PC-3 (cell line): ENCODE results near the gene ATAD3B. TPM values are rescaled to one million over a fixed set of nuclear protein-coding genes. Genes with fewer than 3 reads are reported as not detected.

Experiments used
- ATAC-seq: fragments of 200-7000 bp; cut with Tn5 transposase; 2 replicates; pipeline ENCODE4 v1.9.1; 2020; ENCODE audit warnings: mild to moderate bottlenecking, moderate library complexity
- BruUV-seq: library from RNA; stranded (reverse); fragments of 400-500 nt; replicated peaks from 2 replicates; lab custom pipeline; 2021; lab: Mats Ljungman, UMichigan
- CTCF ChIA-PET: fragments of 300-600 bp; sonication (Branson Sonifier 250); formaldehyde crosslinking; loops from one replicate; lab custom pipeline; 2022; ENCODE audit warnings: antibody characterized with exemption; lab: Charles Lee
- POLR2A ChIA-PET: fragments of 300-600 bp; sonication (Branson Sonifier 250); formaldehyde crosslinking; loops from one replicate; lab custom pipeline; 2022; ENCODE audit warnings: antibody characterized with exemption; ENCODE audit not compliant: unreplicated experiment; lab: Charles Lee
- DNase-seq: peaks from one replicate; pipeline ENCODE4 v3.0.0-alpha.2; 2015
- H2AFZ ChIP-seq: fragments of 300-600 bp; sonication (generic); 2 replicates; pipeline ENCODE4 v1.6.0; 2016; ENCODE audit warnings: antibody characterized with exemption, low read length
- H3F3A ChIP-seq: fragments of 300-600 bp; sonication (generic); one replicate; pipeline ENCODE4 v1.6.0; 2017; ENCODE audit warnings: antibody characterized with exemption, low read length, control low read depth, mild to moderate bottlenecking; ENCODE audit not compliant: unreplicated experiment
- H3K27ac ChIP-seq: fragments of 300-600 bp; sonication (generic); 2 replicates; pipeline ENCODE4 v1.5.1; 2016; ENCODE audit warnings: mild to moderate bottlenecking, low read length
- H3K27me3 ChIP-seq: fragments of 300-600 bp; sonication (generic); 2 replicates; pipeline ENCODE4 v1.6.1; 2016; ENCODE audit warnings: low read length, mixed read lengths
- H3K36me3 ChIP-seq: fragments of 300-600 bp; sonication (generic); 2 replicates; pipeline ENCODE4 v1.6.1; 2016; ENCODE audit warnings: low read depth, mixed run types, low read length, mixed read lengths
- H3K4me1 ChIP-seq: fragments of 300-600 bp; sonication (generic); 2 replicates; pipeline ENCODE4 v1.5.1; 2016; ENCODE audit warnings: low read length; ENCODE audit not compliant: insufficient read depth
- H3K4me2 ChIP-seq: fragments of 300-600 bp; sonication (generic); 2 replicates; pipeline ENCODE4 v1.6.0; 2016; ENCODE audit warnings: low read length
- H3K4me3 ChIP-seq: fragments of 300-600 bp; sonication (generic); 2 replicates; pipeline ENCODE4 v1.5.1; 2016; ENCODE audit warnings: mild to moderate bottlenecking, low read length, mixed read lengths
- H3K79me2 ChIP-seq: fragments of 300-600 bp; sonication (generic); 2 replicates; pipeline ENCODE4 v1.6.1; 2017; ENCODE audit warnings: low read length, mixed read lengths
- H3K9ac ChIP-seq: fragments of 300-600 bp; sonication (generic); 2 replicates; pipeline ENCODE4 v1.6.0; 2016; ENCODE audit warnings: mild to moderate bottlenecking, low read length
- H3K9me2 ChIP-seq: fragments of 300-600 bp; sonication (generic); replicated peaks from 2 replicates; pipeline ENCODE4 v1.6.1; 2016; ENCODE audit warnings: mixed run types, low read length, mixed read lengths
- H3K9me3 ChIP-seq: fragments of 300-600 bp; sonication (generic); 2 replicates; pipeline ENCODE4 v1.6.1; 2016; ENCODE audit warnings: low read length, mixed read lengths
- H4K20me1 ChIP-seq: fragments of 300-600 bp; sonication (generic); 2 replicates; pipeline ENCODE4 v1.6.1; 2016; ENCODE audit warnings: low read length, mixed read lengths
- EZH2 ChIP-seq: fragments of 300-600 bp; sonication (generic); IDR thresholded peaks from one replicate; pipeline ENCODE4 v1.6.1; 2017; ENCODE audit warnings: antibody characterized with exemption, mild to moderate bottlenecking, low read length; ENCODE audit not compliant: unreplicated experiment
- EZH2phosphoT487 ChIP-seq: fragments of 300-600 bp; sonication (generic); IDR thresholded peaks from 2 replicates; pipeline ENCODE4 v1.6.1; 2018; ENCODE audit warnings: mild to moderate bottlenecking, antibody characterized with exemption, low read length, borderline replicate concordance
- intact Hi-C: fragments of 100-400 bp; cut with micrococcal nuclease; formaldehyde crosslinking; loops from 2 replicates; pipeline ENCODE4 v1.9.0; 2023
- total RNA-seq: library from RNA; depleted of rRNA; stranded (reverse); fragments of >200 nt; gene quantifications from 2 replicates; pipeline ENCODE4 v1.2.3, GENCODE V29; 2014
- TF ChIP-seq, protein P1 (sequence below): fragments of 300-600 bp; sonication (generic); conservative IDR thresholded peaks from 2 replicates; pipeline ENCODE4 v1.5.1; 2017; ENCODE audit warnings: antibody characterized with exemption, low read depth, mild to moderate bottlenecking, low read length

Gene ATAD3B
- total RNA-seq, 1 experiment from 2014 or later, result 140 TPM

GRCh38 chr1:1542766-1543705 is 71.5 kb downstream of the ATAD3B start:
- Histone ChIP-seq H3K4me1 (no peaks in the 10 kb centered on the region), H3K4me2 (no peak overlapping the region), H3F3A (no peaks in the 10 kb centered on the region), H3K27me3 (no peaks in the 10 kb centered on the region), H3K27ac (no peak overlapping the region), H2AFZ (no peak overlapping the region), H3K36me3 (peaks cover 27% of the 10 kb centered on the region; the same call in 1 of the 2 replicates), H3K9me2 (no peaks in the 10 kb centered on the region), H3K9ac (no peak overlapping the region), H4K20me1 (no peaks in the 10 kb centered on the region), H3K4me3 (no peak overlapping the region), H3K9me3 (no peaks in the 10 kb centered on the region), H3K79me2 (no peaks in the 10 kb centered on the region)
- no TSS peak for BruUV-seq
- intact Hi-C loops, result no loop called here
- ChIA-PET CTCF (no interaction called here), POLR2A (no interaction called here)
- DNase-seq (no peak), ATAC-seq (no peak)
- no peak for TF ChIP-seq EZH2
- no peak for TF ChIP-seq EZH2phosphoT487
- TF ChIP-seq, protein P1, sequence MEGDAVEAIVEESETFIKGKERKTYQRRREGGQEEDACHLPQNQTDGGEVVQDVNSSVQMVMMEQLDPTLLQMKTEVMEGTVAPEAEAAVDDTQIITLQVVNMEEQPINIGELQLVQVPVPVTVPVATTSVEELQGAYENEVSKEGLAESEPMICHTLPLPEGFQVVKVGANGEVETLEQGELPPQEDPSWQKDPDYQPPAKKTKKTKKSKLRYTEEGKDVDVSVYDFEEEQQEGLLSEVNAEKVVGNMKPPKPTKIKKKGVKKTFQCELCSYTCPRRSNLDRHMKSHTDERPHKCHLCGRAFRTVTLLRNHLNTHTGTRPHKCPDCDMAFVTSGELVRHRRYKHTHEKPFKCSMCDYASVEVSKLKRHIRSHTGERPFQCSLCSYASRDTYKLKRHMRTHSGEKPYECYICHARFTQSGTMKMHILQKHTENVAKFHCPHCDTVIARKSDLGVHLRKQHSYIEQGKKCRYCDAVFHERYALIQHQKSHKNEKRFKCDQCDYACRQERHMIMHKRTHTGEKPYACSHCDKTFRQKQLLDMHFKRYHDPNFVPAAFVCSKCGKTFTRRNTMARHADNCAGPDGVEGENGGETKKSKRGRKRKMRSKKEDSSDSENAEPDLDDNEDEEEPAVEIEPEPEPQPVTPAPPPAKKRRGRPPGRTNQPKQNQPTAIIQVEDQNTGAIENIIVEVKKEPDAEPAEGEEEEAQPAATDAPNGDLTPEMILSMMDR, result no peak

- H3F3A ChIP-seq, result no peaks in the 10 kb centered on the region
- no peaks in the 10 kb centered on the region for H3K9me2 ChIP-seq
- ATAC-seq (no peak), DNase-seq (no peak)
- H3K9me3 ChIP-seq, result no peaks in the 10 kb centered on the region
- TF ChIP-seq, protein P1, result no peak
- TF ChIP-seq EZH2 (no peak), EZH2phosphoT487 (no peak)
- H4K20me1 ChIP-seq, result no peaks in the 10 kb centered on the region
- CTCF ChIA-PET, result no interaction called here
- no TSS peak for BruUV-seq
- H3K79me2 ChIP-seq, result peaks cover 2% of the 10 kb centered on the region; the same call in 1 of the 2 replicates
- no peaks in the 10 kb centered on the region for H3K27me3 ChIP-seq
- no peaks in the 10 kb centered on the region for H3K4me1 ChIP-seq
- intact Hi-C loops, result no loop called here
- H3K4me2 ChIP-seq, result no peak overlapping the region
- H3K27ac ChIP-seq, result no peak overlapping the region
- no peak overlapping the region for H2AFZ ChIP-seq
- H3K36me3 ChIP-seq, result peaks cover 29% of the 10 kb centered on the region; the same call in 1 of the 2 replicates
- POLR2A ChIA-PET, result no interaction called here
- no peak overlapping the region for H3K4me3 ChIP-seq
- no peak overlapping the region for H3K9ac ChIP-seq
These were observed 72.1 kb downstream of the ATAD3B start for GRCh38 chr1:1543706-1544099.

DNA sequence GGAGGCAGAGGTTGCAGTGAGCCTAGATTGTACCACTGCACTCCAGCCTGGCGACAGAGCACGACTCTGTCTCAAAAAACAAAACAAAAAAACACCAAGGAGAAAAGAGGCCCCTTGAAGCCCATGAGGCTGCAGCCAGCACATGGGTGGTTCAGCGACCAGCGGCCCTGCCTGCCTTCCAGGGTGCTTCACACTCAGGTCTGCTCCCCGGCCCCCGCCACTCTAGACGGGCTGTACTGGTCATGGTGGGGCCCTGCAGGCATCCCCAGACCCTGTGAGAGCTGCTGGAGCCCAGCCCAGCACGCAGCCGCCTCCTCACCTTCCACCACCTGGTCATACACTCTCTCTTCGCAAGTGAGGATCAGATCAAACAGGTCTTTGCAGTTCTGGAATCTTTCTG is 73.0 kb downstream of the ATAD3B start:
- POLR2A ChIA-PET, result no interaction called here
- no TSS peak for BruUV-seq
- CTCF ChIA-PET, result no interaction called here

More for the DNA sequence above, 73.0 kb downstream of the ATAD3B start:
- H3K9ac ChIP-seq, result no peak overlapping the region
- no peaks in the 10 kb centered on the region for H4K20me1 ChIP-seq
- no peak overlapping the region for H3K4me3 ChIP-seq
- H3K4me2 ChIP-seq, result no peak overlapping the region
- DNase-seq (no peak), ATAC-seq (no peak)
- H3F3A ChIP-seq, result no peaks in the 10 kb centered on the region
- no peak overlapping the region for H3K27ac ChIP-seq
- H3K36me3 ChIP-seq, result peaks cover 31% of the 10 kb centered on the region; the same call in 1 of the 2 replicates
- TF ChIP-seq EZH2 (no peak), EZH2phosphoT487 (no peak)
- TF ChIP-seq, protein P1, result no peak
- H3K79me2 ChIP-seq, result peaks cover 5% of the 10 kb centered on the region; the same call in 1 of the 2 replicates
- H3K27me3 ChIP-seq, result no peaks in the 10 kb centered on the region
- no peaks in the 10 kb centered on the region for H3K4me1 ChIP-seq
- intact Hi-C loops, result no loop called here
- no peaks in the 10 kb centered on the region for H3K9me2 ChIP-seq
- no peaks in the 10 kb centered on the region for H3K9me3 ChIP-seq
- no peak overlapping the region for H2AFZ ChIP-seq
